Ishikawa (cell line): ENCODE measurements around the gene A2ML1.

Experiments
- CEBPB ChIP-seq: IDR thresholded peaks from 2 replicates; pipeline ENCODE4 v1.6.1; 2012
- CREB1 ChIP-seq: IDR thresholded peaks from 2 replicates; pipeline ENCODE4 v1.6.1; 2012; ENCODE audit warnings: low read depth
- EGR1 ChIP-seq: IDR thresholded peaks from 2 replicates; pipeline ENCODE4 v1.6.1; 2012
- EP300 ChIP-seq: IDR thresholded peaks from 2 replicates; pipeline ENCODE4 v1.6.1; 2012; ENCODE audit warnings: borderline replicate concordance
- FOXM1 ChIP-seq: IDR thresholded peaks from 2 replicates; pipeline ENCODE4 v1.6.1; 2012; ENCODE audit warnings: low read depth, borderline replicate concordance
- NFIC ChIP-seq: IDR thresholded peaks from 2 replicates; pipeline ENCODE4 v1.6.1; 2012
- RAD21 ChIP-seq: IDR thresholded peaks from 2 replicates; pipeline ENCODE4 v1.6.1; 2012; ENCODE audit warnings: low read depth
- TAF1 ChIP-seq: IDR thresholded peaks from 2 replicates; pipeline ENCODE4 v1.6.1; 2012; ENCODE audit warnings: low read depth, mild to moderate bottlenecking
- TCF12 ChIP-seq: IDR thresholded peaks from 2 replicates; pipeline ENCODE4 v1.6.1; 2012; ENCODE audit warnings: low read depth
- TEAD4 ChIP-seq: IDR thresholded peaks from 2 replicates; pipeline ENCODE4 v1.6.1; 2012
- YY1 ChIP-seq: IDR thresholded peaks from 2 replicates; pipeline ENCODE4 v1.6.1; 2012; ENCODE audit warnings: low read depth
- ZBTB7A ChIP-seq: IDR thresholded peaks from 2 replicates; pipeline ENCODE4 v1.6.1; 2012; ENCODE audit warnings: low read depth
- TF ChIP-seq, protein P1 (sequence below): IDR thresholded peaks from 2 replicates; pipeline ENCODE4 v1.6.1; 2012; ENCODE audit warnings: low read depth, mild to moderate bottlenecking
- TF ChIP-seq, protein P2 (sequence below): IDR thresholded peaks from 2 replicates; pipeline ENCODE4 v1.6.1; 2012
- TF ChIP-seq, protein P3 (sequence below): IDR thresholded peaks from 2 replicates; pipeline ENCODE4 v1.6.1; 2012

A2ML1 gene

DNA sequence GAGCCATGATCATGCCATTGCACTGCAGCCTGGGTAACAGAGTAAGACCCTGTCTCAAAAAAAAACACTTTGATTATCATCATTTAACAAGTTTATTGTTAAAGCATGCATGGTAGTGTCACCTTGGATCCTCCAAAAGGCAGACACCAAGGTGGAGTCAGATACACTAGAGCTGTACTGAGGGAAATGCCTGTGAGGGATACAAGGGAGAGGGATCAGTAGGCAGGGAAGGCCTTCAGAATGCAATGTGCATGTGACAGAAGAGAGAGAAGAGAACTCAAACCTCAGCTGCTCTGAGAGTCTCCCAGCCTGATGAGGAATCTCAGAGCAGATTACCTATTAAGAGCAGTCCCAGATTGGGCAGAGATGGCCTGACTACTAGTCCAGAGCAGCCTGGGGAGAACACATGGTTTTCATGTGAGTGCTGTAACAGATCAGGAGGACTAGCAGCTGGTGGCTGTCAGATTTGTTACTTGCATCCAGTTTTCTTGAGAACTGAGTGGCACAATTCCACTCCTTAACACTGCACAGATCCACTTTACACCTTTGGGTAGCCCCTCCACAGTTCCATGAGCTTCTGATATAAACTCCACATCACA lies 38.0 kb upstream of the A2ML1 start:
- TF ChIP-seq EGR1, result no peak
- no peak for TF ChIP-seq TCF12
- TF ChIP-seq YY1, result no peak
- no peak for TF ChIP-seq EP300
- no peak for TF ChIP-seq RAD21
- TF ChIP-seq, protein P1, sequence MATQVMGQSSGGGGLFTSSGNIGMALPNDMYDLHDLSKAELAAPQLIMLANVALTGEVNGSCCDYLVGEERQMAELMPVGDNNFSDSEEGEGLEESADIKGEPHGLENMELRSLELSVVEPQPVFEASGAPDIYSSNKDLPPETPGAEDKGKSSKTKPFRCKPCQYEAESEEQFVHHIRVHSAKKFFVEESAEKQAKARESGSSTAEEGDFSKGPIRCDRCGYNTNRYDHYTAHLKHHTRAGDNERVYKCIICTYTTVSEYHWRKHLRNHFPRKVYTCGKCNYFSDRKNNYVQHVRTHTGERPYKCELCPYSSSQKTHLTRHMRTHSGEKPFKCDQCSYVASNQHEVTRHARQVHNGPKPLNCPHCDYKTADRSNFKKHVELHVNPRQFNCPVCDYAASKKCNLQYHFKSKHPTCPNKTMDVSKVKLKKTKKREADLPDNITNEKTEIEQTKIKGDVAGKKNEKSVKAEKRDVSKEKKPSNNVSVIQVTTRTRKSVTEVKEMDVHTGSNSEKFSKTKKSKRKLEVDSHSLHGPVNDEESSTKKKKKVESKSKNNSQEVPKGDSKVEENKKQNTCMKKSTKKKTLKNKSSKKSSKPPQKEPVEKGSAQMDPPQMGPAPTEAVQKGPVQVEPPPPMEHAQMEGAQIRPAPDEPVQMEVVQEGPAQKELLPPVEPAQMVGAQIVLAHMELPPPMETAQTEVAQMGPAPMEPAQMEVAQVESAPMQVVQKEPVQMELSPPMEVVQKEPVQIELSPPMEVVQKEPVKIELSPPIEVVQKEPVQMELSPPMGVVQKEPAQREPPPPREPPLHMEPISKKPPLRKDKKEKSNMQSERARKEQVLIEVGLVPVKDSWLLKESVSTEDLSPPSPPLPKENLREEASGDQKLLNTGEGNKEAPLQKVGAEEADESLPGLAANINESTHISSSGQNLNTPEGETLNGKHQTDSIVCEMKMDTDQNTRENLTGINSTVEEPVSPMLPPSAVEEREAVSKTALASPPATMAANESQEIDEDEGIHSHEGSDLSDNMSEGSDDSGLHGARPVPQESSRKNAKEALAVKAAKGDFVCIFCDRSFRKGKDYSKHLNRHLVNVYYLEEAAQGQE, result no peak
- no peak for TF ChIP-seq ZBTB7A
- TF ChIP-seq NFIC, result no peak
- TF ChIP-seq, protein P2, sequence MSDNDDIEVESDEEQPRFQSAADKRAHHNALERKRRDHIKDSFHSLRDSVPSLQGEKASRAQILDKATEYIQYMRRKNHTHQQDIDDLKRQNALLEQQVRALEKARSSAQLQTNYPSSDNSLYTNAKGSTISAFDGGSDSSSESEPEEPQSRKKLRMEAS, result no peak

DNA sequence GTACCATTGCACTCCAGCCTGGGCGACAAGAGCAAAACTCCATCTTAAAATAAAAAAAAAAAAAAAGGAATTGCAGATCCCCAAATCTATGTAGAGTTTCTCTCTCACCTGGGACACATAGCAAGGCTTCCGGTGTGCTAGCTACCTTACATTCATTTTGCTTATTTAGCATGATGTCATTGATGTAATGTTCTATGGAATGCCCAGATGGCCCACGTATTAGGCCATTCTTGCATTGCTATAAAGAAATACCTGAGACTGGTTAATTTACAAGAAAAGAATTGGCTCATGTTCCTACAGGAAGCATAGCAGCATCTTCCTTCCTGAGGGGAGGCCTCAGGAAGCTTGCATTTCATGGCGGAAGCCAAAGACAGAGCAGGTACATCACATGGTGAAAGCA lies 36.9 kb upstream of the A2ML1 start:
- TF ChIP-seq, protein P2, result no peak
- TF ChIP-seq FOXM1 (no peak), YY1 (no peak), CEBPB (no peak), EP300 (no peak), NFIC (no peak), TAF1 (no peak), ZBTB7A (no peak), TCF12 (no peak), RAD21 (no peak), CREB1 (no peak), TEAD4 (no peak), EGR1 (no peak)
- TF ChIP-seq, protein P3, sequence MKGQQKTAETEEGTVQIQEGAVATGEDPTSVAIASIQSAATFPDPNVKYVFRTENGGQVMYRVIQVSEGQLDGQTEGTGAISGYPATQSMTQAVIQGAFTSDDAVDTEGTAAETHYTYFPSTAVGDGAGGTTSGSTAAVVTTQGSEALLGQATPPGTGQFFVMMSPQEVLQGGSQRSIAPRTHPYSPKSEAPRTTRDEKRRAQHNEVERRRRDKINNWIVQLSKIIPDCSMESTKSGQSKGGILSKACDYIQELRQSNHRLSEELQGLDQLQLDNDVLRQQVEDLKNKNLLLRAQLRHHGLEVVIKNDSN, result no peak
- TF ChIP-seq, protein P1, result no peak

DNA sequence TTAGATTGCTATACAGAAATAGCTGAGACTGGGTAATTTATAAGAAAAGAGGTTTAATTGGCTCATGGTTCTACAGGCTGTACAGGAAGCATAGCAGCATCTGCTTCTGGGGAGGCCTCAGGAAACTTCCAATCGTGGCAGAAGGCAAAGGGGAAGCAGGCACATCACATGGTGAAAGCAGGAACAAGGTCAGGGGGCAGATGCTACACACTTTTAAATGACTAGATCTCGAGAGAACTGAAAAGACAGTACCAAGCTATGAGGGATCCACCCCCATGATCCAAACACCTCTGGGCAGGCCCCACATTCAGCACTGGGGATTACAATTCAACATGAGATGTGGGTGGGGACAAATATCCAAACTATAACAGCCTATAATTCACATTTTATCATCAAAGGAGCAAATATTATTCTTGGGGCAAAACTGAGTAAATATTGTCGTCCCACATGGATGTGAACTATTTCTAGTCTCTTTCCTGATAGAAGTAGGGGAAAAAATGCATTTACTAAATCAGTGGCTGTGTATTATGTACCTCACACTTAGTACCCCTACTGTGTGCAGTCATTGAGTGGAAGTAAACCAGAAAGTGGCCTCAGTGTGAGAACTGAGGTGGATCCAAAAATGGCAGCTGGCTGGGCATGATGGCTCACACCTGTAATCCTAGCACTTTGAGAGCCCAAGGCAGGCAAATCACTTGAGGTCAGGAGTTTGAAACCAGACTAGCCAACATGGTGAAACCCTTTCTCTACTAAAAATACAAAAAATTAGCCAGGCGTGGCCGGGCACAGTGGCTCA lies 25.4 kb upstream of the A2ML1 start:
- TF ChIP-seq EGR1 (no peak), CEBPB (no peak), NFIC (no peak), ZBTB7A (no peak), FOXM1 (no peak), RAD21 (no peak)
- TF ChIP-seq, protein P2, result no peak
- TF ChIP-seq, protein P3, result no peak

DNA sequence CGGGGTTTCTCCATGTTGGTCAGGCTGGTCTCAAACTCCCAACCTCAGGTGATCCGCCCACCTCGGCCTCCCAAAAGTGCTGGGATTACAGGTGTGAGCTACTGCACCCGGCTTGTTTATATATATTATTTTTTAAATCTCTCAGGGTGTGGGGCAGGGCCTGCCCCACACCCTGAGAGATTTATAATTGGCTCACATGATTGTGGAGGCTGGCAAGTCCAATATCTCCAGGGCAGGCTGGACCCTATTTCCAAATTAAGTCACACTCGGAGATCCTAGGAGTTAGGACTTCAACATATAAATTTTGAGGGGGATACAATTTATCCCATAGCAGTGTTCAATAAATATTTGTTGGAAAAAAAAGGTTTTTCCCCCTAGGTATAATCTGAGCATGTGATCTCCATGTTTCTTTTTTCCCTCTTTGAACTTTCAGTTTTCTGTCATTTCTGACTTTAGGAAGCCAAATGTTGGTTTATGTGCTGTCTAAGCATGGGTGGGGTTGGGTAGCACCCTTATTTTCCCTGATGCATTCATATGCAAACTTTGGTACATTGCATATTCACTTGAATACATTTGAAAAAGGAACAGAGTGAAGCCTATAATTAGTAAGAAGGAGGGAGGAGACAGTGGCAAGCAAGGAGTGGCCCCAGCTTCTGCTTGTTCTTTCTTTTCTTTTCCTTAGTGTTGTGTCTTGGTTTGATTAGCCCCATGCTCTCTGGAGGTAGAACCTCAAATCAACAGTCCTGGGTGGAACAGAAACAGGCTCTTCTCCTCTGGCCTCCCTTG lies 8.7 kb upstream of the A2ML1 start:
- no peak for TF ChIP-seq NFIC
- TF ChIP-seq ZBTB7A, result no peak
- TF ChIP-seq, protein P3, result no peak
- TF ChIP-seq EGR1, result no peak
- TF ChIP-seq CREB1, result no peak
- TF ChIP-seq RAD21, result no peak
- TF ChIP-seq YY1, result no peak
- no peak for TF ChIP-seq FOXM1
- no peak for TF ChIP-seq TAF1
- TF ChIP-seq TCF12, result no peak
- TF ChIP-seq, protein P1, result no peak
- TF ChIP-seq, protein P2, result no peak
- TF ChIP-seq CEBPB, result no peak
- no peak for TF ChIP-seq TEAD4
- no peak for TF ChIP-seq EP300
